MM.1S (cell line): ENCODE data around the gene CD6.

Experiments
- CTCF ChIP-seq: fragments of 300-600 bp; sonication (generic); IDR thresholded peaks from 2 replicates; pipeline ENCODE4 v1.5.1; 2016; ENCODE audit warnings: antibody characterized with exemption, low read length, mixed read lengths
- EZH2 ChIP-seq: fragments of 300-600 bp; sonication (generic); optimal IDR thresholded peaks from 2 replicates; pipeline ENCODE3; 2017; ENCODE audit warnings: low read depth, mild to moderate bottlenecking, antibody characterized with exemption, low read length, mixed read lengths

GRCh38 chr11:61037441-61038093 lies 66.1 kb downstream of the CD6 start:
- TF ChIP-seq CTCF (no peak), EZH2 (no peak)
